Subcutaneous adipose tissue (tissue), 4 donors: ENCODE measurements around the gene DSCAML1. TPM values are rescaled to one million over a fixed set of nuclear protein-coding genes. Genes with fewer than 3 reads are reported as not detected.

Experiments
- total RNA-seq, 4 donors: library from RNA; depleted of rRNA; stranded (reverse); fragments of >200 nt; gene quantifications; one replicate each; pipeline ENCODE4 v1.1.0, GENCODE V29; 2016
- TF ChIP-seq, protein P1 (sequence below): fragments of 450-650 bp; IDR thresholded peaks from one replicate; pipeline ENCODE4 v1.5.1; 2016; ENCODE audit warnings: low read depth, mild to moderate bottlenecking, control low read depth, antibody characterized with exemption, moderate library complexity

DSCAML1 gene
- total RNA-seq, 4 donors from 2014 or later: 0.22 to 0.82 (median 0.75) TPM; not detected in 1

DNA sequence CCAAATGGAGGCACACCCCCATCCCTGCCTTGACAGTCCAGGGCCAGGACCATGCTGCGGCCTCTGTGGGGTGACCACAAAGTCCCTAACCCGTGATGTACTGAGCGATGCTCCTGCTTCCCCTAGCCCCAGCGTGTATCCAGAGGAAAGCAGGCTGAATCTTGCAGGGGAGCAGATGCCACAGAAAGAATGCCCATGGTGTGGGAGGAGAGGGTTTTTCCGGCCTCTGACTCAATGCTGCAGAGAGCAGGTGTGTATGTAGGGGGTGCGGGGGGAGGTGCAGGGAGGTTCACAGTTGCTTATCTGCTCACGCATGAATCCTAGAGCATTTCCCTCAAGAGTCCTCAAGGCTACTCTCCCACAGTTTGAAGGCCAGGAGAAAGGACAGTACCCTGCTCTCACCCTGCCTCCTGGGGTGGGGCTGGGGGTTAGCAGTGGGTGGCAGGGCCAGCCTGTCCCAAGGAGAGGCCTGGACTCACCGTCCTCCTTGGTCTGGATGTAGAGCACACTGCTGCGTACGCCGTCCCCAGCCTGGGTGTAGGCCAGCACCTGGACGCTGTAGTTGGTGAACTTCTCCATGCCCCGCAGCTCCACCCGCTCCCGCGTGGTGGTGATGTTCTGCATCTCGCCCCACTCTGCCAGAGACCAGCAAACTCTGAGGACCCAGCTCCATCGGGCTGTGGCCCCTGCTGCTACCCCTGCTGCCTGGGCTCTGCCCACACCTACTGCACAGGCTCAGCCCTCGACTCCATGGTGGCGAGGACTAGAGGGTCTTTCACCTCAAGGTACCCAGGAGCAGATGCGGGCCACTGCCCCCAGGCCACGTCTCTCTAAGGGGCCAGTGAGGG lies 338.5 kb downstream of the DSCAML1 start:
- TF ChIP-seq, protein P1, sequence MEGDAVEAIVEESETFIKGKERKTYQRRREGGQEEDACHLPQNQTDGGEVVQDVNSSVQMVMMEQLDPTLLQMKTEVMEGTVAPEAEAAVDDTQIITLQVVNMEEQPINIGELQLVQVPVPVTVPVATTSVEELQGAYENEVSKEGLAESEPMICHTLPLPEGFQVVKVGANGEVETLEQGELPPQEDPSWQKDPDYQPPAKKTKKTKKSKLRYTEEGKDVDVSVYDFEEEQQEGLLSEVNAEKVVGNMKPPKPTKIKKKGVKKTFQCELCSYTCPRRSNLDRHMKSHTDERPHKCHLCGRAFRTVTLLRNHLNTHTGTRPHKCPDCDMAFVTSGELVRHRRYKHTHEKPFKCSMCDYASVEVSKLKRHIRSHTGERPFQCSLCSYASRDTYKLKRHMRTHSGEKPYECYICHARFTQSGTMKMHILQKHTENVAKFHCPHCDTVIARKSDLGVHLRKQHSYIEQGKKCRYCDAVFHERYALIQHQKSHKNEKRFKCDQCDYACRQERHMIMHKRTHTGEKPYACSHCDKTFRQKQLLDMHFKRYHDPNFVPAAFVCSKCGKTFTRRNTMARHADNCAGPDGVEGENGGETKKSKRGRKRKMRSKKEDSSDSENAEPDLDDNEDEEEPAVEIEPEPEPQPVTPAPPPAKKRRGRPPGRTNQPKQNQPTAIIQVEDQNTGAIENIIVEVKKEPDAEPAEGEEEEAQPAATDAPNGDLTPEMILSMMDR: no peak

DNA sequence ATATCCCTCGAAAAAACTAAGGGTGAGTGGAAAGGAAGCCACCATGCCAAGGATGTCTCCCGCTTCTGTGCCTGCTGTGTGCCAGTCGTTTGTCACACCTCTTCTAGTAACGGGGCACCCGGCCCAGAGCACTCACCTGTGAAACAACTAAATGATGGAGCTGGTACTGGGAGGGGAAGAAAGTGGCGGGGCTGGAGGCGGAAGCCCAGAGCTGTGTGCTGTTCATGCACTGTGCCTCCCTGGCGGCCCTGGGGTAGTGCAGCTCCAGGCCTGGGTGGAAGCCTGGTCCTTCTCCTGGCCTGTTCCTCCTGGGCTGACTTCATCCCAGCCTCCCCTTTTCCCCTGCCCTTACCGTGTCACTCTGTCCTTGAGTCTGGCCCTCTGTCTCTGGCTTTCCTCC lies 339.2 kb downstream of the DSCAML1 start:
- TF ChIP-seq, protein P1: no peak

DNA sequence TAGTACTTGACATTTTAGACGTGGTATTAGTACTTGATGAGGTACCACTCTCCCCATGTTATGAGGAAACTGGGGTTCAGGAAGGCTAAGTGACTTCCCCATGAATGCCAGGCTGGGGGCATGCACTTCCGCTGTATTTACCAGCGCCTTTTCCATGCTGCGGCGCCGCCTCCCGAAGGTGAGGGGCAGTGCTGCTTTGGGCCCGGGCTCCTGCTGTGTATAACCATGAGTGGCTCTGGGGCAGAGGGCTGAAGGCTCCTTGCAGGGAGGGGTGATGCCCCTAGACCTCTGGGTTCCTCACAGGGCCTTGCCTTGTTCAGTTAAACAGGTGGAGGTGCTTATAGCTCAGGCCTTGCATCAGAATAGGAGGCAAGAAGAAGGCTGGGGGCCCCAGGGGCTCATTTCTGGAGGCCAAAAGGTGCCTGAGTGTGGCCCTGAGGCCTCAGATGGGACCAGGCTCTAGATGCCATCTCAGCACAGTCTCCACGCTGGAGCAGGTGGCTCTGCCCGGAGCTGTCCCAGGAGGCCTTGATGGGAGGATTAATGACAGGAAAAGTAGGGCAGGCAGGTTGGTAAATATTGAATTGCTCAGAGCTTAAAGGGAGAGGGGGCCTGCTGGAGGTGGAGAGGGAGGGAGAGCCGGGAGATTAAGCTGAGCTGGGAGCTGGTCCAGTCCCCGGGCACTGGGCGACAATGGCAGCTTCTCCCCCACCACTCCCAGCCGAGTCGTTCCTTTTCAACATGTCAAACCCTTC lies 339.8 kb downstream of the DSCAML1 start:
- TF ChIP-seq, protein P1: no peak

DNA sequence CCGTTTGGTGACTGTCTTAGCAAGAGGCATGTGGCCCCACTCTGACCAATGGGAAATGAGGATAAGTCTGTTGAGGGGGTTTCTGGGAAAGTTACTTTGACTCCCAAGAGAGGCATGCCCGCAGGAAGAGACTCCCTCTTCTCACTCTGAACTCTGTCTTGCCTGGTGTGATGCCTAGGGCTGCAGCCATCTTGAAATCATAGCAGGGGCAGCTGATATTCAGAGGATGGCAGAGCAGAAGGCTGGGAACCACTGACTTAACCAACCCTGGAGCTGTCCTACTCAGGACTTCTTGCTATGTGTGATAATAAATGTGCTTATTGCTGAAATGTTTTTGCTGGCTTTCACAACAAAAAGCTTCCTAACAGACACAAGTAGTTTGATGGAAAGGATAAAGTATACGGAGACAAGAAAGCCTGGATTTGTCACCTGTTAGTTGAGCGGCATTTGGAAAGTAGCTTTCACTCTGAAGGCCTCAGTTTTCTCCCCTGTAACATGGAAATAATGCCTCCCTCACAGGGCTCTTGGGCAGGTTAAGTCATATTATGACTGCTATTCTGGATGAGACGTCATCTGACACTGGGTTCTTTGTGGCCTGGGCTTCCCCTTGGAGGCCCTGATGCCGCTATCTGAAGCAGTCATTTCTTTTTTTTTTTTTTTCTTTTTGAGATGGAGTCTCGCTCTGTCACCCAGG lies 340.8 kb downstream of the DSCAML1 start:
- TF ChIP-seq, protein P1: no peak

DNA sequence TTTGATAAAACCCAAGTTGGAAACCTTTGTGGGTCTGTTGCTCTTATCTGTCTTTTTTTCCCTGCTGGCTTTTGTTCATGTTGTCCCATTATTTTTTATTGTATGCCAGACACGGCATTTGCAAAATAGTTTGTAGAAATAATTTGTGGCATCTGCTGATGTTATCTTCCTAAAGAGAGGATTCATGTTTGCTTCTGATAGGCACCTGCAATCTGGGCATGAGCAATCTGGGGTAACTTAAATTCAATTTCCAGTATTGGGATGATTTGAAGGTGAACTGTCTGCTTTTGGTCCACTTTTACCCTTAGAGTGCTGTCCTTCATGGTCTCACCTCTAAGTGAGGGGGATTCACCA lies 342.5 kb downstream of the DSCAML1 start:
- TF ChIP-seq, protein P1: no peak

DNA sequence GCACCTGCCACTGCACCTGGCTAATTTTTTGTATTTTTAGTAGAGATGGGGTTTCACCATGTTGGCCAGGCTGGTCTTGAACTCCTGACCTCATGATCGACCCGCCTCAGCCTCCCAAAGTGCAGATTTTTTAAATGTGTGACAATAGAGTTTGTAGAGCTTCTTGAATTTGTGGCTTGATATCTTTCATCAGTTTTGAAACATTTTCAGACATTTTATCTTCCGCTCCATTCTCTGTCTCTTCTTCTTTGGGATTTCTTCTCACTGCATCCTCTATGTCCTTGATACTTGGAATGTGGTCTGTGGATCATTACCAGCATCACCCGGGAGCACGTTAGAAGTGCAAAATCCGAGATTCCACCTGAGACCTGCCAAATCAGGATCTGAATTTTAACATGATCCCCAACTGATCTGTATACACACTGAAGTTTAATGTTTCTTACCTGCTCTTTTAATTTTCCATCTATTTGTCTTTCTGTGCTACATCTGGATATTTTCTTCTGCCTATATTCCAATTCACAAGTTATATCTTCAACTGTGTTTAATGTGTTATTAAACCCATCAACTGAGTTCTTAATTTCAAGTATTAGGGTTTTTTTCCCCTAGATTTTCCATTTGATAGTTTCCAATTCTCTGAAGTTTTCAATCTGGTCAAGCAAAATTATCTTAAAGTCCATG lies 343.0 kb downstream of the DSCAML1 start:
- TF ChIP-seq, protein P1: no peak
